GM12878 (cell line): Measurements from ENCODE around the gene MAGI2. TPM values are rescaled to one million over a fixed set of nuclear protein-coding genes. Genes with fewer than 3 reads are reported as not detected.

Experiments used
- ATAC-seq: fragments of 200-7000 bp; cut with Tn5 transposase; 3 replicates; pipeline ENCODE4 v1.9.1; 2020; ENCODE audit warnings: mild to moderate bottlenecking, moderate library complexity
- BruUV-seq: library from RNA; stranded (reverse); fragments of 400-500 nt; replicated peaks from 2 replicates; lab custom pipeline; 2021; lab: Mats Ljungman, UMichigan
- CTCF ChIA-PET: fragments of 300-600 bp; sonication (Branson Sonifier 250); formaldehyde crosslinking; extraction: SDS; loops from one replicate; lab custom pipeline; 2021; ENCODE audit warnings: inconsistent platforms; lab: Yijun Ruan, JAX
- POLR2A ChIA-PET: fragments of 350-600 bp; formaldehyde crosslinking; extraction: SDS; loops from one replicate; lab custom pipeline; 2021; ENCODE audit warnings: inconsistent platforms; lab: Charles Lee
- RAD21 ChIA-PET: fragments of 300-600 bp; sonication (Branson Sonifier 250); formaldehyde crosslinking; loops from one replicate; lab custom pipeline; 2023; ENCODE audit warnings: antibody characterized with exemption; ENCODE audit not compliant: unreplicated experiment; lab: Charles Lee
- SMC1A ChIA-PET: fragments of 300-600 bp; sonication (Branson Sonifier 250); formaldehyde crosslinking; loops from one replicate; lab custom pipeline; 2023; ENCODE audit not compliant: unreplicated experiment, uncharacterized antibody; lab: Charles Lee
- DNase-seq: peaks from one replicate; pipeline ENCODE4 v3.0.0-alpha.2; 2011; ENCODE audit warnings: low read depth, low spot score
- FAIRE-seq: peaks from 3 replicates; lab custom pipeline; 2011; peaks lifted over from hg19 to GRCh38; lab: Jason Lieb, UNC
- H2AFZ ChIP-seq: 2 replicates; pipeline ENCODE4 v1.6.0; 2011; ENCODE audit warnings: low read depth, low read length, control low read depth; ENCODE audit not compliant: control insufficient read depth
- H3K27ac ChIP-seq: 2 replicates; pipeline ENCODE4 v1.5.1; 2011; ENCODE audit warnings: control low read depth; ENCODE audit not compliant: control insufficient read depth, insufficient read depth
- H3K27me3 ChIP-seq, 2 experiments: replicated peaks in 1 of 2; 2 replicates each; pipeline versions ENCODE4 v1.6.0 to v1.6.1; 2011; ENCODE audit warnings: low read length in 1 of 2; ENCODE audit not compliant: control insufficient read depth in 2 of 2, insufficient read depth in 2 of 2
- H3K36me3 ChIP-seq, 2 experiments: 2 replicates each; pipeline ENCODE4 v1.5.1; 2011; ENCODE audit warnings: low read length in 1 of 2; ENCODE audit not compliant: control insufficient read depth in 2 of 2, insufficient read depth in 2 of 2
- H3K4me1 ChIP-seq: 2 replicates; pipeline ENCODE4 v1.6.1; 2011; ENCODE audit warnings: mild to moderate bottlenecking, low read length, moderate library complexity, mixed read lengths; ENCODE audit not compliant: control insufficient read depth, insufficient read depth
- H3K4me2 ChIP-seq: 2 replicates; pipeline ENCODE4 v1.6.0; 2011; ENCODE audit warnings: control low read depth; ENCODE audit not compliant: control insufficient read depth, insufficient read depth
- H3K4me3 ChIP-seq: fragments of 200-600 bp; sonication (generic); 2 replicates; pipeline ENCODE4 v1.5.1; 2016
- H3K79me2 ChIP-seq: 2 replicates; pipeline ENCODE4 v1.6.0; 2011; ENCODE audit warnings: low read length; ENCODE audit not compliant: control insufficient read depth, insufficient read depth
- H3K9ac ChIP-seq: 2 replicates; pipeline ENCODE4 v1.8.0; 2011; ENCODE audit warnings: low read length, control low read depth, mixed read lengths; ENCODE audit not compliant: control insufficient read depth, insufficient read depth
- H3K9me3 ChIP-seq: replicated peaks from 3 replicates; pipeline ENCODE4 v1.5.1; 2011; ENCODE audit warnings: mild to moderate bottlenecking, low read length; ENCODE audit not compliant: control insufficient read depth, insufficient read depth
- H4K20me1 ChIP-seq: 2 replicates; pipeline ENCODE4 v1.6.0; 2011; ENCODE audit not compliant: control insufficient read depth, insufficient read depth
- BMI1 ChIP-seq: fragments of 450-650 bp; IDR thresholded peaks from 2 replicates; pipeline ENCODE4 v1.6.1; 2016; ENCODE audit warnings: mild to moderate bottlenecking, moderate library complexity, borderline replicate concordance
- IKZF2 ChIP-seq, 2 experiments: fragments of 450-650 bp; IDR thresholded peaks; 2 replicates each; pipeline ENCODE4 v1.6.1; 2017; ENCODE audit warnings: mild to moderate bottlenecking in 2 of 2, moderate library complexity in 2 of 2
- JUNB ChIP-seq: IDR thresholded peaks from 2 replicates; pipeline ENCODE4 v1.6.1; 2016; ENCODE audit warnings: antibody characterized with exemption, mild to moderate bottlenecking
- MXI1 ChIP-seq: fragments of 150-350 bp; IDR thresholded peaks from 2 replicates; pipeline ENCODE4 v1.6.1; 2011; ENCODE audit warnings: low read depth, mild to moderate bottlenecking, inconsistent platforms, low read length, improper control_type of control experiment
- RFX5 ChIP-seq: IDR thresholded peaks from 2 replicates; pipeline ENCODE4 v1.6.1; 2011; ENCODE audit warnings: low read depth, low read length, improper control_type of control experiment
- SMAD5 ChIP-seq: IDR thresholded peaks from 2 replicates; pipeline ENCODE4 v1.6.1; 2016; ENCODE audit warnings: antibody characterized with exemption, low read depth
- SMARCA5 ChIP-seq: fragments of 450-650 bp; IDR thresholded peaks from 2 replicates; pipeline ENCODE4 v1.6.1; 2017; ENCODE audit warnings: mild to moderate bottlenecking
- WGBS: methylation state at CpG from one replicate; pipeline ENCODE4 v1.1.6; 2016; ENCODE audit warnings: low lambda C conversion rate; ENCODE audit not compliant: insufficient replicate concordance, insufficient coverage; ENCODE audit errors: missing lambda C conversion rate; 5-methylcytosine and 5-hydroxymethylcytosine counted together
- in situ Hi-C: fragments of 300-500 bp; cut with MboI; formaldehyde crosslinking; loops from 9 replicates; pipeline ENCODE4 v1.14.3; 2018; ENCODE audit warnings: mixed read lengths
- intact Hi-C: fragments of 100-400 bp; cut with micrococcal nuclease; formaldehyde crosslinking; loops from one replicate; pipeline ENCODE4 v1.14.2; 2022; ENCODE audit not compliant: unreplicated experiment
- polyA plus RNA-seq, 11 experiments: library from polyadenylated mRNA; depleted of rRNA in 4 of 11; unstranded in 6 of 11; stranded (reverse) in 5 of 11; fragments of >200 nt; fragmentation: Nextera tagmentation in 4 of 11; fragmentation: Illumina TruSeq in 1 of 11; extraction: Ambion mirVana in 4 of 11; extraction: Trizol in 1 of 11; gene quantifications; 1 replicate in 1 of 11; 2 replicates in 10 of 11; pipeline versions ENCODE4 v1.2.1 to v1.2.3, GENCODE V29; 2011 to 2016; ENCODE audit warnings: inconsistent platforms in 2 of 11, missing spikeins in 2 of 11, low read depth in 1 of 11
- total RNA-seq, 4 experiments: library from RNA; depleted of rRNA in 3 of 4; stranded (reverse); fragments of >200 nt in 3 of 4; fragmentation: Illumina TruSeq in 1 of 4; extraction: Trizol in 1 of 4; gene quantifications; 2 replicates each; pipeline versions ENCODE4 v1.2.1 to v1.2.3, GENCODE V29; 2013 to 2021
- TF ChIP-seq, protein P1 (sequence below): IDR thresholded peaks from 2 replicates; pipeline ENCODE4 v1.6.1; 2012; ENCODE audit warnings: low read length, inconsistent platforms
- TF ChIP-seq, protein P2 (sequence below): fragments of 450-650 bp; formaldehyde crosslinking; IDR thresholded peaks from 2 replicates; pipeline ENCODE4 v1.4.0; 2022; ENCODE audit warnings: mild to moderate bottlenecking, moderate library complexity

The MAGI2 gene
- total and polyA plus RNA-seq, 10 of the 15 experiments (the other 5 are each of a cell fraction or from before 2014, with no cell fraction given) = 0.01 to 0.31 (median 0.05) TPM; not detected in 2

DNA sequence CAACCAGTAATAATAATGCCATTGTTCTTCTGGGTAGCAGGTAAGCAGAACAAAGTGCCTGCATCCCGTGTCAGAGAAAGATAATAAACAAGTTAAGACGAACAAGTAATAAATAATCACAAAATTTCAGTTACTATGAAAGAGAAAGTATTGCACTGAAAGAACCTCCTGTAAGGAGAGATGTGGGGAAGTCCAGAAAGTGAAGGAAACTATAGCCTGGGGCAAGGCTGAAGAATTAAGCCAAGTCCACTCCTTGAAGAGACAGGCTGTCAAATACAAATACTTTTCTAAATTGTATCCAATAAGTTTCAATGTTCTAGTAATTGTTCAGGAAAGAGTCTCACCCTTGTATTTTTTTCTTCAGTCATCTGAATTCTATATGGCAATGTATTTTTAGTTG is 611.4 kb downstream of the MAGI2 start:
- SMC1A ChIA-PET = no interaction called here
- H3K4me1 ChIP-seq = no peaks in the 10 kb centered on the region
- DNase-seq (no peak), ATAC-seq (peak; percentile 25; the same call in 1 of the 3 replicates), FAIRE-seq (no peak)
- RAD21 ChIA-PET = no interaction called here
- H3K4me2 ChIP-seq = no peak overlapping the region
- 0% methylated on average over 2 of the region's 2 CpGs for WGBS
- no peaks in the 10 kb centered on the region for H3K79me2 ChIP-seq
- no peak overlapping the region for H3K4me3 ChIP-seq
- in situ Hi-C loops (no loop called here), intact Hi-C loops (no loop called here)
- BruUV-seq = no TSS peak
- TF ChIP-seq, protein P1, sequence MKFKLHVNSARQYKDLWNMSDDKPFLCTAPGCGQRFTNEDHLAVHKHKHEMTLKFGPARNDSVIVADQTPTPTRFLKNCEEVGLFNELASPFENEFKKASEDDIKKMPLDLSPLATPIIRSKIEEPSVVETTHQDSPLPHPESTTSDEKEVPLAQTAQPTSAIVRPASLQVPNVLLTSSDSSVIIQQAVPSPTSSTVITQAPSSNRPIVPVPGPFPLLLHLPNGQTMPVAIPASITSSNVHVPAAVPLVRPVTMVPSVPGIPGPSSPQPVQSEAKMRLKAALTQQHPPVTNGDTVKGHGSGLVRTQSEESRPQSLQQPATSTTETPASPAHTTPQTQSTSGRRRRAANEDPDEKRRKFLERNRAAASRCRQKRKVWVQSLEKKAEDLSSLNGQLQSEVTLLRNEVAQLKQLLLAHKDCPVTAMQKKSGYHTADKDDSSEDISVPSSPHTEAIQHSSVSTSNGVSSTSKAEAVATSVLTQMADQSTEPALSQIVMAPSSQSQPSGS = no peak
- TF ChIP-seq, protein P2, sequence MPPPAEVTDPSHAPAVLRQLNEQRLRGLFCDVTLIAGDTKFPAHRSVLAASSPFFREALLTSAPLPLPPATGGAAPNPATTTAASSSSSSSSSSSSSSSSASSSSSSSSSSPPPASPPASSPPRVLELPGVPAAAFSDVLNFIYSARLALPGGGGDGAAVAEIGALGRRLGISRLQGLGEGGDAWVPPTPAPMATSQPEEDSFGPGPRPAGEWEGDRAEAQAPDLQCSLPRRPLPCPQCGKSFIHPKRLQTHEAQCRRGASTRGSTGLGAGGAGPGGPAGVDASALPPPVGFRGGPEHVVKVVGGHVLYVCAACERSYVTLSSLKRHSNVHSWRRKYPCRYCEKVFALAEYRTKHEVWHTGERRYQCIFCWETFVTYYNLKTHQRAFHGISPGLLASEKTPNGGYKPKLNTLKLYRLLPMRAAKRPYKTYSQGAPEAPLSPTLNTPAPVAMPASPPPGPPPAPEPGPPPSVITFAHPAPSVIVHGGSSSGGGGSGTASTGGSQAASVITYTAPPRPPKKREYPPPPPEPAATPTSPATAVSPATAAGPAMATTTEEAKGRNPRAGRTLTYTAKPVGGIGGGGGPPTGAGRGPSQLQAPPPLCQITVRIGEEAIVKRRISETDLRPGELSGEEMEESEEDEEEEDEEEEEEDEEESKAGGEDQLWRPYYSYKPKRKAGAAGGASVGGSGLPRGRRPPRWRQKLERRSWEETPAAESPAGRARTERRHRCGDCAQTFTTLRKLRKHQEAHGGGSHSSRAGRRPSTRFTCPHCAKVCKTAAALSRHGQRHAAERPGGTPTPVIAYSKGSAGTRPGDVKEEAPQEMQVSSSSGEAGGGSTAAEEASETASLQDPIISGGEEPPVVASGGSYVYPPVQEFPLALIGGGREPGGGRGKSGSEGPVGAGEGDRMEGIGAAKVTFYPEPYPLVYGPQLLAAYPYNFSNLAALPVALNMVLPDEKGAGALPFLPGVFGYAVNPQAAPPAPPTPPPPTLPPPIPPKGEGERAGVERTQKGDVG (CRISPR knock-in tag) = no peak
- TF ChIP-seq BMI1 (no peak), SMARCA5 (no peak), RFX5 (no peak), JUNB (no peak), IKZF2 (IDR thresholded peaks at IDR 0.05) (no peak), MXI1 (no peak), SMAD5 (no peak)
- no peaks in the 10 kb centered on the region for H3K27me3 ChIP-seq
- CTCF ChIA-PET = no interaction called here
- H3K27ac ChIP-seq = no peak overlapping the region
- no peak overlapping the region for H3K9ac ChIP-seq
- POLR2A ChIA-PET = no interaction called here
- H4K20me1 ChIP-seq = no peaks in the 10 kb centered on the region
- H2AFZ ChIP-seq = no peak overlapping the region
- H3K36me3 ChIP-seq = no peaks in the 10 kb centered on the region
- no peaks in the 10 kb centered on the region for H3K9me3 ChIP-seq
